Measurements from ENCODE around the gene PLD6.

The PLD6 gene

DNA sequence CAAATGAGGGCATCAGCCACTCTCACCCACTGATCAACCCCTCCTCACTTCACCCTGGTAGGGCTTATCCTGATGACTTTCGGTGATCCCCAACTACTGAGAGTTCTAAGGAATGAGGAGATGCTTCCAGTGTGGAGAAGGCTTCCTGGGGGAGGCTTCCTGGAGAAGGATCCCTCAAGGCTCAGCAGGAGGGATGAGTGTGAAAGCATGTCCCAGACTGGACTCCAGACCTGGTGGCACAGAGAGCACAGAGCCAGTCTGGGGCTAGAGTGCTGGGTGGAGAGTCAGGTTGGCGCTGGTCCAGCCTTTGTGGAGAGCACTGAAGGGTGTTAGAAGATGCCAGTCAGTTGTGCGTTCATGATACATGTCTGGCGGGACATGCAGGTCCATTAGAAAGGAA is 53.7 kb downstream of the PLD6 start:
- DNase-seq: no peak

DNA sequence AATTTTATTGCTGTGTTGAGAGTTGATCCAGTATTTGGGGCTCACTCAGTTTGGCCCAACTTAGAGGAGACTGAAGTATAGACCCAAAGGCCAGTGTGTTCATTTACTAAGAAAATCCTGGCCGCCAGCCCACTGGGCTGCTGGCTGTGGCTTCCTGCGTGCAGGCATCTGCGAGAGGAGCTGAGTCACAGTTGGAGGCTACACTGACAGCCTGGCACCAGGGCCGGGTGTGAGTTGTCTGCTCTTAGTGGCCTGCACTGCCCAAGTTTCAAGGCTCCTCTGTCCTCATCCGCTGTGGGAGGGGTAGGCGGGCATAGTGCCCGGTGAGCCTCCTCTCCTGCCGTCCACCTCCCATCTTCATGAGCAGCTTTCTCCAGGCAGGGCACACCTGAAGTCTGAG is 54.2 kb downstream of the PLD6 start:
- DNase-seq: no peak

DNA sequence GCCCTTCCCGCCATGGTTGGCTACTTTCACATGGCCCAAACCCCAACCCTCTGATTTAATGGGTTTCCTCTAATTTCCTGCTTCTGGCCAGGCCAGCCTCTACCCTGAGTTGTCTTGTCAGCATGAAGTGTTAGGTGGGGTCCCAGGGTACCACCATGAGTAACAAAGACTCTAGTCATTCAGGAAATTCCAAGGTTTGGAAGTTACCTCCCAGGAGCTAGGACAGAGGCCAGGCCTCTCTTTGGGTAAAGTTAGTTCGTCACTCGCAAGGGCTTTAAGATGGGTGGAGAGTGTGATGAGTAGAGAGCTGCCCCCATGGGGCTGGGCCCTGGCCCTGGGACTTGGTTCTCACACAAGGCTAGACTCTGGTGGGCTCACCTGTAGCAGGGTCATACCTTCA is 54.6 kb downstream of the PLD6 start:
- no peak for DNase-seq

DNA sequence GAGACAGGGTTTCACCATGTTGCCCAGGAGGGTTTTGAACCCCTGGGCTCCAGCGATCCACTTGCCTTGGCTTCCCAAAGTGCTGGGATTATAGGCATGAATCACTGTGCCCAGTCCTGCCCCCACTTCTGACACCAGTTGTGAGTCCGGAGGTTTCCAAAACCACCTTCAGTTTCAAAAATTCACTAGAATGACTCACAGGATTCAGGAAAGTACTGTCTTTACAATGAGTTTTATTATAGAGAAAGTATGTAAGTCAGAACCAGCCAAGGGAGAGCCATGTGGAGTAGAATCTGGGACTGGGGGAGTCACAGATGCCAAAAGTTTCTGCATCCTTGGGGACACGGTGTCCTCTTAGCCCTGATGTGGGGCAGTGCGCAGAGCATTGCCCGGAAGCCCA is 55.1 kb downstream of the PLD6 start:
- no peak for DNase-seq
